CD8-positive, alpha-beta memory T cell (primary cell): ENCODE data around the gene IMPDH1. TPM values are rescaled to one million over a fixed set of nuclear protein-coding genes. Genes with fewer than 3 reads are reported as not detected.

Source experiments
- CTCF ChIA-PET: fragments of 350-600 bp; sonication (Branson Sonifier 250); formaldehyde crosslinking; loops from one replicate; lab custom pipeline; 2021; ENCODE audit warnings: antibody characterized with exemption; lab: Charles Lee
- POLR2A ChIA-PET: fragments of 350-600 bp; sonication (Branson Sonifier 250); formaldehyde crosslinking; loops from one replicate; lab custom pipeline; 2021; ENCODE audit warnings: antibody characterized with exemption; lab: Charles Lee
- DNase-seq, 5 donors: peaks; one replicate each; pipeline versions ENCODE4 v3.0.0 to v3.0.0-alpha.2; 2020 to 2022; ENCODE audit warnings: mixed read lengths in 1 of 5
- H3K27ac ChIP-seq: one replicate; pipeline ENCODE4 v1.7.0; 2013; ENCODE audit warnings: low read depth, mild to moderate bottlenecking, low read length, moderate library complexity
- H3K27me3 ChIP-seq: 2 replicates; pipeline ENCODE4 v1.7.0; 2013; ENCODE audit warnings: low read length, mild to moderate bottlenecking; ENCODE audit not compliant: insufficient read depth, poor library complexity, severe bottlenecking
- H3K36me3 ChIP-seq: 2 replicates; pipeline ENCODE4 v1.7.0; 2013; ENCODE audit warnings: mild to moderate bottlenecking, low read length, moderate library complexity; ENCODE audit not compliant: insufficient read depth
- H3K4me1 ChIP-seq: 2 replicates; pipeline ENCODE4 v1.7.0; 2013; ENCODE audit warnings: mild to moderate bottlenecking, low read length, moderate library complexity; ENCODE audit not compliant: insufficient read depth
- H3K4me3 ChIP-seq: 2 replicates; pipeline ENCODE4 v1.7.0; 2013; ENCODE audit warnings: mild to moderate bottlenecking, low read length
- H3K9me3 ChIP-seq: 2 replicates; pipeline ENCODE4 v1.7.0; 2013; ENCODE audit warnings: mild to moderate bottlenecking, low read length
- H3K27ac Mint-ChIP-seq, 8 donors: one replicate each; pipeline ENCODE4 v1.8.0; 2020 to 2021; ENCODE audit warnings: mixed read lengths in 8 of 8, mild to moderate bottlenecking in 6 of 8, inconsistent platforms in 3 of 8, moderate library complexity in 3 of 8
- H3K27me3 Mint-ChIP-seq, 2 donors: one replicate each; pipeline ENCODE4 v1.8.0; 2020 to 2021; ENCODE audit warnings: mixed read lengths in 2 of 2, mild to moderate bottlenecking in 1 of 2, moderate library complexity in 1 of 2
- H3K36me3 Mint-ChIP-seq, 3 donors: one replicate each; pipeline ENCODE4 v1.8.0; 2020 to 2021; ENCODE audit warnings: mixed read lengths in 3 of 3, inconsistent platforms in 1 of 3, mild to moderate bottlenecking in 1 of 3
- H3K4me1 Mint-ChIP-seq, 3 donors: one replicate each; pipeline ENCODE4 v1.8.0; 2020 to 2021; ENCODE audit warnings: mixed read lengths in 3 of 3, inconsistent platforms in 1 of 3, mild to moderate bottlenecking in 1 of 3
- H3K4me3 Mint-ChIP-seq, 7 donors: one replicate each; pipeline ENCODE4 v1.8.0; 2020 to 2021; ENCODE audit warnings: mixed read lengths in 7 of 7, mild to moderate bottlenecking in 6 of 7, moderate library complexity in 4 of 7, inconsistent platforms in 2 of 7
- H3K9me3 Mint-ChIP-seq, 5 donors: one replicate each; pipeline ENCODE4 v1.8.0; 2020 to 2022; ENCODE audit warnings: mixed read lengths in 5 of 5, mild to moderate bottlenecking in 3 of 5, moderate library complexity in 2 of 5, inconsistent platforms in 1 of 5
- polyA plus RNA-seq: library from polyadenylated mRNA; unstranded; fragments of 300-500 nt; fragmentation: Illumina TruSeq; gene quantifications from one replicate; pipeline ENCODE4 v1.2.3, GENCODE V29; 2021
- total RNA-seq, 2 experiments: library from RNA; stranded (reverse); gene quantifications; one replicate each; pipeline ENCODE4 v1.2.3, GENCODE V29; 2021

The IMPDH1 gene
- total and polyA plus RNA-seq, 3 experiments from 2014 or later: 48.3 to 70.4 (median 69.1) TPM

DNA sequence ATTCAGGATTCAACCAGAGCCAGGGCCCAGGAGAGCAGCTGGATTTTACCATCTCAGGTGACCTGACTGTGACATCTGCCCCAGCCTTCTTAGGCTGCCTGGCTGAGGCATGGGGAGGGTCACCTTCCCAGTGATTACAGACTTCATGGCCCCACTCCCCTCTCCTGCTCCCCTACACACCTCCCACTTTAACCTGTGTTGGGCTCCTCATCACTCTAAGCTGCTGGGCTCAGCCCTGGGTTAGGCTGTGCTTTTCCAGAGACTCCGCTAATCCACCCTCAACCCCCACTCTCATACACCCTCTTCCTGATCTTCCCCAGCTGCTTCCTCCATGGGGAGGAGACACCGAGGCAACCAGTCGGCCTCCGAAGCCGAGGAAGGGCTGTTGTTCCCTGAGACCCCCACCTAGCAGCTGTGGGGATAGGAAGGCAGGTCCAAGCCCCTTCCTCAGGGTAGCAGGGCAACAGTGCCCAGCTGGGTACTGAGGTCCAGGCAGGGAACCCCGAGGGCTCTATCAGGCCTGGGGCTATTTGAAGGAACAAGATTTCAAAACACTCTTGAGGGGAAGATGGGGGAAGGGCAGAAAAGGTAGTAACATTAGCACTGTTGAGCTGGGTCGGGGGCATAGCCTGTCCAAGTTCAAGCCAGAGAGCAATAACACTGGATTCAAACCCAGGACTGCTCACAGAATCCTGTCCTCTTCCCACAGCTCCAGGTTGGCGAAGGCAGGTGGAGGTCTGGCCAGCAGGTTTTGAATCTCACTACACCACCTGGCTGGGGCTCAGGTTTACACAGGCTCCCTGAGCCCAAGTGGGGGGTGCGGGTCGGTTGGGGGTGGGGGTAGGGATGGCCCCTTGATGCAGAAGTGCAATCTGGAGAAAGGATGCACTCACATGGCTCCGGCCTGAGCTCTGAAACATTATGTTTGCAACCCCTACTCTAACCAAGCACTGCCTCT, 1.8 kb downstream of the IMPDH1 start:
- Mint-ChIP-seq H3K9me3 (no peaks in the 10 kb centered on the region), H3K36me3 (peaks cover 0 to 7% (median 2%) of the 10 kb centered on the region in 3 donors), H3K4me1 (peaks cover 36 to 56% (median 48%) of the 10 kb centered on the region in 3 donors), H3K27me3 (no peaks in the 10 kb centered on the region), H3K4me3 (peak overlapping the region; percentile 17 to 92 (median 83)), H3K27ac (peak overlapping the region; percentile 0 to 95 (median 79))
- ChIA-PET POLR2A (interaction anchor here (0.6 to 1.1 kb wide), 3 partner anchors 17 to 643 kb away, joined by 3 to 6 read pairs (median 3); no protein-coding TSS in a partner anchor), CTCF (interaction anchor here (1.2 to 12.3 kb wide), 6 partner anchors 10 to 67 kb away, joined by 3 to 131 read pairs (median 4); no protein-coding TSS in a partner anchor)
- Histone ChIP-seq H3K27ac (peak overlapping the region; percentile 75), H3K36me3 (no peaks in the 10 kb centered on the region), H3K4me1 (peaks cover 45% of the 10 kb centered on the region), H3K27me3 (no peaks in the 10 kb centered on the region), H3K4me3 (no peak overlapping the region), H3K9me3 (no peaks in the 10 kb centered on the region)
- DNase-seq: no peak

DNA sequence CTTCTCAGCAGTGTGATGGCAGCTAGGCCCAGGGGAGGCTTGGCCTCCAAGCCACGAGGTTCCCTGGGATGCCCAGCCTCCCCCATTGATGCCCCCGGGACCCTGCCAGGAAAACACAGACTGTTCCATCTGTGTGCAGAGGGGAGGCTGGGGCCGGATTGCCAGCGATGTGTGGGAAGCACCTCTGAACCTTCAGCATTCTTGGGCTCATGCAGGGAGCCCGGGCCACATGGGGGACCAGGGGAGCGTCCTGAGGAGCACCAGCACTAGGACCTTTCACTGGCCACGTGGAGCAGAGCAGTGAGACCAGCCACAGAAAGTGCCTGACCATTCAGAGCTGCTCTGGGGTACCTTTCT, 2.6 kb downstream of the IMPDH1 start:
- peaks cover 45% of the 10 kb centered on the region for H3K4me1 ChIP-seq
- no peaks in the 10 kb centered on the region for H3K9me3 ChIP-seq
- no peak overlapping the region for H3K27ac ChIP-seq
- H3K4me1 Mint-ChIP-seq: peaks cover 36 to 56% (median 55%) of the 10 kb centered on the region in 3 donors
- H3K4me3 Mint-ChIP-seq: peak overlapping the region in 6 of 7 donors; percentile 38 to 88 (median 68)
- H3K27me3 ChIP-seq: no peaks in the 10 kb centered on the region
- H3K4me3 ChIP-seq: no peak overlapping the region
- H3K36me3 Mint-ChIP-seq: peaks cover 0 to 15% (median 2%) of the 10 kb centered on the region in 3 donors
- no peaks in the 10 kb centered on the region for H3K36me3 ChIP-seq
- H3K9me3 Mint-ChIP-seq: no peaks in the 10 kb centered on the region
- no peaks in the 10 kb centered on the region for H3K27me3 Mint-ChIP-seq
- CTCF ChIA-PET: interaction anchor here (2.6 to 12.3 kb wide), 2 partner anchors 9 to 19 kb away, joined by 16 to 131 read pairs; no protein-coding TSS in a partner anchor
- H3K27ac Mint-ChIP-seq: peak overlapping the region in 6 of 8 donors; percentile 51 to 91 (median 82)
- no peak for DNase-seq
- POLR2A ChIA-PET: interaction anchor here (0.6 kb wide), 1 partner anchor 644 kb away, joined by 6 read pairs; no protein-coding TSS in a partner anchor

GRCh38 chr7:128406314-128407232, 3.2 kb downstream of the IMPDH1 start:
- Mint-ChIP-seq H3K4me1 (peaks cover 36 to 56% (median 55%) of the 10 kb centered on the region in 3 donors), H3K9me3 (no peaks in the 10 kb centered on the region), H3K27me3 (no peaks in the 10 kb centered on the region), H3K36me3 (peaks cover 0 to 18% (median 2%) of the 10 kb centered on the region in 3 donors), H3K27ac (peak overlapping the region; percentile 59 to 94 (median 86)), H3K4me3 (peak overlapping the region; percentile 60 to 90 (median 82))
- H3K27me3 ChIP-seq: no peaks in the 10 kb centered on the region
- no peaks in the 10 kb centered on the region for H3K9me3 ChIP-seq
- H3K27ac ChIP-seq: no peak overlapping the region
- POLR2A ChIA-PET: no interaction called here
- no peak overlapping the region for H3K4me3 ChIP-seq
- H3K4me1 ChIP-seq: peaks cover 45% of the 10 kb centered on the region
- CTCF ChIA-PET: interaction anchor here (1.1 to 12.3 kb wide), 4 partner anchors 8 to 19 kb away, joined by 4 to 136 read pairs (median 74); no protein-coding TSS in a partner anchor
- no peaks in the 10 kb centered on the region for H3K36me3 ChIP-seq
- no peak for DNase-seq

DNA sequence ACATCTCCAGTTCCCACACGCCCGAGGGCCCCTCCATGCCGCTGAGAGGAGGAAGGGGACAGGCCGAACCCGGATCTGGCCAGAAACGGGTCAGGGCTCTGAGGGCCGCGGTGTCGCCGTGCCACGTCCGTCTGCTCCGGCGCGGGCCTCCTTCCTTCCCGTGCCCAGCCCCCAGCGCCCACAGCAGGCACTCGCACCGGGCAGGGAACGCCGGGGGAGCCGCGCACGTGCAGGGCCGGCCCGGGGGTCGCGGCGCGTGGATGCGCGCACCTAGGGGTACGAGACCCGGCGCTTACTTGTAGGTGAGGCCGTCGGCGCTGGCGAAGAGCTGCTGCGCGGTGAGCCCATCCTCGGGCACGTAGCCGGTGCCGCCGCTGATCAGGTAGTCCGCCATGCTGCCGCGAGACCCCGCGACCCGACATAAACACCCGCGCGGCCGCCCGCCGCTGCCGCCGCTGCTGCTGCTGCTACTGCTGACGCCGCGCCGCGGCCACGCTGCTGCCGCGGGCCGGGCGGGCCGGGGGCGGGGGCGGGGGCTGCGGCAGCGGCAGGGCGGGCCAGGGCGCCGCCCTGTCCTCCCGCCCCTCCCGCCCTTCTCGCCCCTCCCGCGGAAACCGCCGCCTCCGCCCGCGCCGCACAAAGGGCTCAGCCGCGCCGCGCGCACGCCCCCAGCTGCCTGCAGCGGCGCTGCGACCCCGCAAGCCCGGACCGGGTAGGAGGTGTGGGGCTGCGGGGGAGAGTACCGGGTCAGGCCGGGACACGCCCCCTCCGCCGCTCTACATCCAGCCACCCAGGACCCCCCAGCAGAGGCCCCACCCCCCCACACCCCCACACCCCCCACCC, 4.1 kb downstream of the IMPDH1 start:
- ChIA-PET POLR2A (no interaction called here), CTCF (interaction anchor here (1.1 to 10.4 kb wide), 3 partner anchors 12 to 19 kb away, joined by 4 to 136 read pairs (median 7); no protein-coding TSS in a partner anchor)
- Histone ChIP-seq H3K36me3 (peaks cover 5% of the 10 kb centered on the region), H3K27ac (peak overlapping the region; percentile 51), H3K27me3 (no peaks in the 10 kb centered on the region), H3K4me3 (peak overlapping the region; percentile 70), H3K4me1 (peaks cover 45% of the 10 kb centered on the region), H3K9me3 (no peaks in the 10 kb centered on the region)
- Mint-ChIP-seq H3K4me1 (peaks cover 36 to 56% (median 55%) of the 10 kb centered on the region in 3 donors), H3K4me3 (peak overlapping the region; percentile 74 to 93 (median 85)), H3K27ac (peak overlapping the region in 3 of 8 donors; percentile 38 to 81 (median 78)), H3K27me3 (no peaks in the 10 kb centered on the region), H3K36me3 (peaks cover 0 to 27% (median 2%) of the 10 kb centered on the region in 3 donors), H3K9me3 (no peaks in the 10 kb centered on the region)
- DNase-seq: peak; percentile 57 to 75 (median 62)

DNA sequence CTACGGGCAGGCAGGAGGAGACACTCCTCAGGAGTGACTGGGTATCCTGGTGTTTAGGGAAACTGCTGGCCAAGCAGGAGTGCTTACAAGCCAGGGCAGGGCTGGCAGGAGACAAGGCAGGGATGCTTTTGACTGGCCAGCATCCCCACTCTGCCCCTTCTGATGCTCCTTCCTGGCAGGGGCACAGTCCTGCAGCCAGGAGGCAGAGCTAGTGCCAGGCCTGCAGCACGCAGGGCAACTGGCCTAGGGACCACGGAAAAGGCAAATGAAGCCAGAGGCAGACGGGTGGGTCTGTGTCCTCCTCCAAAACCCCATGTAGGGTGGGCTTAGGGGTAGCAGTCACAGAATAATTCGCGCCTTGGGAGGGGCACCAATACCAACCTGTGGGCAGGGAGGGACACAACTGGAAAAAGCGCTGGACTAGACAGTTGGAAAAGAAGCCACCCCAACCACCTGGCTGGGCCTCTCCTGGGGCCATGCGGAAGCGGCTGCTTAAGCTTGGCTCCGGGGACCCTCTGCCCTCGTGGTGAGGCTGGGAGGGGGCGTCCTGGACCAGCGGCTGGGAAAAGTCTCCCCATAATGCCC, 4.8 kb downstream of the IMPDH1 start:
- POLR2A ChIA-PET: no interaction called here
- H3K9me3 ChIP-seq: no peaks in the 10 kb centered on the region
- peak overlapping the region; percentile 70 for H3K4me3 ChIP-seq
- H3K27ac ChIP-seq: peak overlapping the region; percentile 51
- no peaks in the 10 kb centered on the region for H3K27me3 Mint-ChIP-seq
- CTCF ChIA-PET: interaction anchor here (2.7 to 10.4 kb wide), 2 partner anchors 12 to 20 kb away, joined by 7 to 136 read pairs; no protein-coding TSS in a partner anchor
- no peak for DNase-seq
- peaks cover 0 to 31% (median 2%) of the 10 kb centered on the region in 3 donors for H3K36me3 Mint-ChIP-seq
- H3K4me1 ChIP-seq: peaks cover 40% of the 10 kb centered on the region
- no peaks in the 10 kb centered on the region for H3K27me3 ChIP-seq
- peaks cover 8% of the 10 kb centered on the region for H3K36me3 ChIP-seq
- H3K4me3 Mint-ChIP-seq: peak overlapping the region; percentile 74 to 93 (median 85)
- H3K27ac Mint-ChIP-seq: peak overlapping the region; percentile 37 to 81 (median 52)
- H3K9me3 Mint-ChIP-seq: no peaks in the 10 kb centered on the region
- H3K4me1 Mint-ChIP-seq: peaks cover 32 to 51% (median 49%) of the 10 kb centered on the region in 3 donors

DNA sequence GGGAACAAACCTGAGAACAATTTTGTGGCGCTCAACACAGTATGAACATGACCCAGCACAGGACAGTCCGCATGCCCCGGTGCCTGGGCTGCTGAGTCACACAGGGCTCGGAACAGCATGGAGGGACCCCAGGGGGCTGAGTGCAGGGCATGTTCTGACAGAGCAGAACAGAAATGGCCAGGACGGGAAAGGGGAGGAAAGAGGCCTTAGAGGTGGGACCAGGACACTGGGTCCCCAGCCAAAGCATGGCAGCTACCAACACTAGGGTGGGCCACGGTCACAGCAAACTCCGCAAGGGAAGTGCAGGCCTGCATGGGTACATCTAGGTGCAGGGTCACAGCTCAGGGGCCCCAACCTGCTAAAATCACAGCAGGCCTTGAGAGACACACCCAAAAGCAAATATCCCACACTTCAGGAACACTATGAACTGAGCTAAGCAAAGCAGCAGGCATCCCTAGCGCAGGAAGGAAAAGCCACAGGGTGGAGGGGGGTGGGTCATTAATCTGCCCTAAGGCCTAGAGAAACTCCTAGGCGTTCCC, 5.6 kb downstream of the IMPDH1 start:
- peaks cover 37% of the 10 kb centered on the region for H3K4me1 ChIP-seq
- no peak for DNase-seq
- peak overlapping the region; percentile 51 for H3K27ac ChIP-seq
- ChIA-PET CTCF (interaction anchor here (0.9 to 10.4 kb wide), 5 partner anchors 13 to 55 kb away, joined by 3 to 136 read pairs (median 5); no protein-coding TSS in a partner anchor), POLR2A (no interaction called here)
- H3K4me3 ChIP-seq: peak overlapping the region; percentile 70
- Mint-ChIP-seq H3K4me1 (peaks cover 32 to 49% (median 48%) of the 10 kb centered on the region in 3 donors), H3K27me3 (no peaks in the 10 kb centered on the region), H3K36me3 (peaks cover 0 to 36% (median 2%) of the 10 kb centered on the region in 3 donors), H3K27ac (peak overlapping the region in 6 of 8 donors; percentile 46 to 79 (median 73)), H3K4me3 (peak overlapping the region; percentile 49 to 93 (median 85)), H3K9me3 (no peaks in the 10 kb centered on the region)
- H3K27me3 ChIP-seq: no peaks in the 10 kb centered on the region
- H3K9me3 ChIP-seq: no peaks in the 10 kb centered on the region
- peaks cover 8% of the 10 kb centered on the region for H3K36me3 ChIP-seq
